Measurements from ENCODE around the gene CRYBB3. TPM values are rescaled to one million over a fixed set of nuclear protein-coding genes. Genes with fewer than 3 reads are reported as not detected.
"Not testable (repeated sequence)": the region's sequence is repeated elsewhere in the genome, so short reads cannot be mapped to it uniquely, and the experiment has no call there.

CRYBB3 gene
- total RNA-seq, 4 donors from 2014 or later = 2.3 TPM; not detected in 3

GRCh38 chr22:25221790-25222189 lies 22.1 kb downstream of the CRYBB3 start:
- H3K27ac ChIP-seq = no peak overlapping the region
- no peak overlapping the region for H3K4me3 ChIP-seq
- TF ChIP-seq CTCF (IDR thresholded peaks at IDR 0.05) (no peak), POLR2A (IDR thresholded peaks at IDR 0.05) (no peak)
- H3K27me3 ChIP-seq = no peaks in the 10 kb centered on the region
- H3K4me1 ChIP-seq = no peaks in the 10 kb centered on the region
- no peak for DNase-seq
- H3K9me3 ChIP-seq = no peaks in the 10 kb centered on the region
- H3K36me3 ChIP-seq = no peaks in the 10 kb centered on the region

GRCh38 chr22:25223269-25223850 lies 23.7 kb downstream of the CRYBB3 start:
- Histone ChIP-seq H3K4me1 (no peaks in the 10 kb centered on the region), H3K4me3 (no peak overlapping the region), H3K27ac (no peak overlapping the region), H3K36me3 (no peaks in the 10 kb centered on the region), H3K27me3 (no peaks in the 10 kb centered on the region), H3K9me3 (no peaks in the 10 kb centered on the region)
- TF ChIP-seq CTCF (IDR thresholded peaks at IDR 0.05) (no peak), POLR2A (IDR thresholded peaks at IDR 0.05) (no peak)
- no peak for DNase-seq

GRCh38 chr22:25228822-25229221 lies 29.2 kb downstream of the CRYBB3 start:
- no peak for TF ChIP-seq POLR2A (IDR thresholded peaks at IDR 0.05)
- no peak for TF ChIP-seq CTCF (IDR thresholded peaks at IDR 0.05)
- H3K36me3 ChIP-seq = no peaks in the 10 kb centered on the region
- no peaks in the 10 kb centered on the region for H3K4me1 ChIP-seq
- no peaks in the 10 kb centered on the region for H3K9me3 ChIP-seq
- no peaks in the 10 kb centered on the region for H3K27me3 ChIP-seq
- H3K27ac ChIP-seq = no peak overlapping the region
- no peak for DNase-seq
- H3K4me3 ChIP-seq = no peak overlapping the region

GRCh38 chr22:25230760-25231159 lies 31.1 kb downstream of the CRYBB3 start:
- H3K4me1 ChIP-seq, DNase-seq, H3K27me3 ChIP-seq, H3K9me3 ChIP-seq, H3K4me3 ChIP-seq, H3K36me3 ChIP-seq, H3K27ac ChIP-seq: not testable (repeated sequence)

- Histone ChIP-seq H3K27me3 (no peaks in the 10 kb centered on the region), H3K9me3 (no peaks in the 10 kb centered on the region), H3K27ac (no peak overlapping the region), H3K36me3 (no peaks in the 10 kb centered on the region), H3K4me1 (no peaks in the 10 kb centered on the region), H3K4me3 (no peak overlapping the region)
- TF ChIP-seq POLR2A (IDR thresholded peaks at IDR 0.05) = no peak
- TF ChIP-seq CTCF (IDR thresholded peaks at IDR 0.05) = no peak
- no peak for DNase-seq
Observed at GRCh38 chr22:25232301-25232700, 32.6 kb downstream of the CRYBB3 start.

GRCh38 chr22:25233706-25234105 lies 34.0 kb downstream of the CRYBB3 start:
- H3K27me3 ChIP-seq, H3K4me3 ChIP-seq, H3K4me1 ChIP-seq, H3K9me3 ChIP-seq, DNase-seq, H3K27ac ChIP-seq, H3K36me3 ChIP-seq: not testable (repeated sequence)
